Ishikawa (cell line): ENCODE data around the gene ABCD3.

Experiments used
- CEBPB ChIP-seq: IDR thresholded peaks from 2 replicates; pipeline ENCODE4 v1.6.1; 2012
- CREB1 ChIP-seq: IDR thresholded peaks from 2 replicates; pipeline ENCODE4 v1.6.1; 2012; ENCODE audit warnings: low read depth
- EGR1 ChIP-seq: IDR thresholded peaks from 2 replicates; pipeline ENCODE4 v1.6.1; 2012
- EP300 ChIP-seq: IDR thresholded peaks from 2 replicates; pipeline ENCODE4 v1.6.1; 2012; ENCODE audit warnings: borderline replicate concordance
- FOXM1 ChIP-seq: IDR thresholded peaks from 2 replicates; pipeline ENCODE4 v1.6.1; 2012; ENCODE audit warnings: low read depth, borderline replicate concordance
- MAX ChIP-seq: IDR thresholded peaks from 2 replicates; pipeline ENCODE4 v1.6.1; 2012
- NFIC ChIP-seq: IDR thresholded peaks from 2 replicates; pipeline ENCODE4 v1.6.1; 2012
- RAD21 ChIP-seq: IDR thresholded peaks from 2 replicates; pipeline ENCODE4 v1.6.1; 2012; ENCODE audit warnings: low read depth
- REST ChIP-seq: IDR thresholded peaks from 2 replicates; pipeline ENCODE4 v1.6.1; 2012; ENCODE audit warnings: low read depth, mild to moderate bottlenecking
- TAF1 ChIP-seq: IDR thresholded peaks from 2 replicates; pipeline ENCODE4 v1.6.1; 2012; ENCODE audit warnings: low read depth, mild to moderate bottlenecking
- TCF12 ChIP-seq: IDR thresholded peaks from 2 replicates; pipeline ENCODE4 v1.6.1; 2012; ENCODE audit warnings: low read depth
- TEAD4 ChIP-seq: IDR thresholded peaks from 2 replicates; pipeline ENCODE4 v1.6.1; 2012
- YY1 ChIP-seq: IDR thresholded peaks from 2 replicates; pipeline ENCODE4 v1.6.1; 2012; ENCODE audit warnings: low read depth
- ZBTB7A ChIP-seq: IDR thresholded peaks from 2 replicates; pipeline ENCODE4 v1.6.1; 2012; ENCODE audit warnings: low read depth
- TF ChIP-seq, protein P1 (sequence below): IDR thresholded peaks from 2 replicates; pipeline ENCODE4 v1.6.1; 2012

Gene ABCD3

GRCh38 chr1:94544706-94545490, 126.7 kb downstream of the ABCD3 start:
- no peak for TF ChIP-seq YY1
- TF ChIP-seq TEAD4 = no peak

GRCh38 chr1:94549706-94550105, 131.5 kb downstream of the ABCD3 start:
- TF ChIP-seq MAX (no peak), EP300 (no peak), CEBPB (no peak), CREB1 (no peak), EGR1 (no peak), REST (no peak), NFIC (no peak), TCF12 (no peak), TEAD4 (no peak), ZBTB7A (no peak), TAF1 (no peak)
- TF ChIP-seq, protein P1, sequence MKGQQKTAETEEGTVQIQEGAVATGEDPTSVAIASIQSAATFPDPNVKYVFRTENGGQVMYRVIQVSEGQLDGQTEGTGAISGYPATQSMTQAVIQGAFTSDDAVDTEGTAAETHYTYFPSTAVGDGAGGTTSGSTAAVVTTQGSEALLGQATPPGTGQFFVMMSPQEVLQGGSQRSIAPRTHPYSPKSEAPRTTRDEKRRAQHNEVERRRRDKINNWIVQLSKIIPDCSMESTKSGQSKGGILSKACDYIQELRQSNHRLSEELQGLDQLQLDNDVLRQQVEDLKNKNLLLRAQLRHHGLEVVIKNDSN = no peak

GRCh38 chr1:94550396-94550795, 132.2 kb downstream of the ABCD3 start:
- TF ChIP-seq ZBTB7A (no peak), FOXM1 (no peak), EP300 (no peak), YY1 (no peak)

DNA sequence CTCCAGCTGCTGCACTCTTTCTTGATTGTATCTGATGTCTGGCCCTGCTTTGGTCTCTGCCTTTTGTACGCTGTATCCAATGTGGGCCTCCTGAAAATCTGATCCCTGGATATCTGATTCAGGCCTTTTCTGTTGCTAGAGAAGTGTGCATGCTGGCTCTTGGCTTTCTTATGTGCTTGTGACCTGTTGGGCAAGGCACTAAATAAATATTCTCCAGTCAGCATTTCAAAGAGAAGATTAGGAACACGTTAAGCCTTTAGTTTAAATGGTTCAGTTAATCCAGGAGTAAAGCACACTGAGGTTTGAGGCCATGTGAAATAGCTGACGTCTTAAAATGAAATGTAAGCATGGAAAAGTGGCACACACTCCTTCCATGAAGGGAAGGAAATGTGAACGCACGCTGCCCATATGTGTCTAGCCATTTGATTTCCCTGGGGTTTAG, 132.6 kb downstream of the ABCD3 start:
- TF ChIP-seq RAD21 (no peak), ZBTB7A (no peak), TCF12 (no peak), CEBPB (no peak), REST (no peak), TAF1 (no peak), EP300 (no peak), MAX (no peak)

DNA sequence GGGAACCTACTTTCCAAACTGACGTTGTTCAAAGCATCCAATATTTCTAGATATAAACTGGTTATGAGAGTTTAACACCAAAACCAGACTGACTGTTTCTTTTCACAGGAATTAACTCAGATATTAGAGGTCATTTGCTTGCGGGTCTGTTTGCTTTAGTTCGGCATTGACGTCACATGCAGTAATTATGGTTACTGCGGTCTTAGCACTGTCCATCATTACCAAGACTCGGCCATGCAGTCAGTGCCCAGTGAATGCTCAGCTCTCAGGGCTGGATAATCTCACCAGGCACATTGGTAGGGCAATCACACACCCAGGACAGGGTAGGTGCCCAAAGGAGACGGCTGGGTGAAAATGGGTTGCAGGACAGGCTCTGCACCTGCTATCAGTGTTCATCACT, 133.3 kb downstream of the ABCD3 start:
- TF ChIP-seq TAF1 = no peak
- no peak for TF ChIP-seq ZBTB7A
- no peak for TF ChIP-seq NFIC
- no peak for TF ChIP-seq TEAD4
- TF ChIP-seq RAD21 = no peak
- TF ChIP-seq MAX = no peak

DNA sequence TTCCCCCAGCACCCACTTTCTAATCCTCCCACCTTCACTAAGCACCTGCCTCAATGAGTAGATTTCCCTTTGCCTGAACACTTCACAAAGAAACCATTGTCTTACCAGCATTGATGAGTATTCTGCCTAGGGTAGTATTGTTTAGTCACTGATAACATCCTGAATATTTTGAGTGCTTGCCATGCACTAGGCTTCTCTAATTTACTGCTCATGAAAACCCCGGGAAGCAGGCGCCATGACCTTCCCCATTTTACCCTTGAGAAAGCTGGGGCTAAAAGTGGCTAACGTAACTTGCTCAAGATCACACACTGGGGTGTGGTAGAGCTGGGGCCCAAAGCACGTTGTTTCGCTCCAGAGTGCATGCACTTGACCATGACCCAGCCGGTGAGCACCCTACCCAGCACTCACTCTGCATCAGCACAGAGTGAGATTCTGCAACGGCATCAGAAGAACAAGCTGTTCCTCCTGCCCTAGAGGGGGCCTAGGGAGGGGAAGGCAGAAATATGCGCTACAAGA, 133.9 kb downstream of the ABCD3 start:
- TF ChIP-seq YY1 = no peak
- TF ChIP-seq FOXM1 = no peak
- TF ChIP-seq, protein P1 = no peak
- TF ChIP-seq TAF1 = no peak
- no peak for TF ChIP-seq TCF12
- TF ChIP-seq MAX = no peak
- no peak for TF ChIP-seq CEBPB
- no peak for TF ChIP-seq TEAD4
